Measurements from ENCODE around the gene LDOC1. TPM values are rescaled to one million over a fixed set of nuclear protein-coding genes. Genes with fewer than 3 reads are reported as not detected.

Gene LDOC1
- total RNA-seq, 4 donors from 2014 or later = 3.3 to 6.6 (median 6.0) TPM

- no peak overlapping the region for H3K4me3 ChIP-seq
- no peaks in the 10 kb centered on the region for H3K9me3 ChIP-seq
- H3K36me3 ChIP-seq = no peaks in the 10 kb centered on the region
- no peaks in the 10 kb centered on the region for H3K27me3 ChIP-seq
- no peaks in the 10 kb centered on the region for H3K4me1 ChIP-seq
- intact Hi-C loops (cut with DNase I) = no loop called here
- DNase-seq (ENCODE audit: extremely low spot score) = no peak
- 73% methylated on average over 5 of the region's 5 CpGs for WGBS
- H3K27ac ChIP-seq (replicated peaks in 1 of 4) = no peak overlapping the region
- TF ChIP-seq CTCF (IDR thresholded peaks at IDR 0.05) = no peak
- no peak for TF ChIP-seq POLR2A (IDR thresholded peaks at IDR 0.05; ENCODE audit: low read depth)
- no peak for TF ChIP-seq POLR2AphosphoS5 (IDR thresholded peaks at IDR 0.05)
- no peak for TF ChIP-seq EP300 (IDR thresholded peaks at IDR 0.05)
These were observed 8.4 kb upstream of the LDOC1 start for GRCh38 chrX:141185366-141185765.

- H3K4me3 ChIP-seq = no peak overlapping the region
- intact Hi-C loops (cut with DNase I) = no loop called here
- TF ChIP-seq POLR2A (IDR thresholded peaks at IDR 0.05; ENCODE audit: low read depth) (no peak), EP300 (IDR thresholded peaks at IDR 0.05) (no peak), CTCF (IDR thresholded peaks at IDR 0.05) (no peak), POLR2AphosphoS5 (IDR thresholded peaks at IDR 0.05) (no peak)
- H3K36me3 ChIP-seq = no peaks in the 10 kb centered on the region
- 65% methylated on average over 5 of the region's 5 CpGs for WGBS
- H3K27me3 ChIP-seq = no peaks in the 10 kb centered on the region
- no peak overlapping the region for H3K27ac ChIP-seq (replicated peaks in 1 of 4)
- no peaks in the 10 kb centered on the region for H3K4me1 ChIP-seq
- no peak for DNase-seq (ENCODE audit: extremely low spot score)
- no peaks in the 10 kb centered on the region for H3K9me3 ChIP-seq
These were observed 6.1 kb upstream of the LDOC1 start for GRCh38 chrX:141183000-141183399.

- Histone ChIP-seq H3K36me3 (no peaks in the 10 kb centered on the region), H3K27me3 (no peaks in the 10 kb centered on the region), H3K4me1 (peaks cover 0 to 11% (median 8%) of the 10 kb centered on the region in 4 donors), H3K4me3 (no peak overlapping the region), H3K9me3 (no peaks in the 10 kb centered on the region), H3K27ac (replicated peaks in 1 of 4) (no peak overlapping the region)
- WGBS = 70% methylated on average over 7 of the region's 7 CpGs
- intact Hi-C loops (cut with DNase I) = no loop called here
- no peak for DNase-seq (ENCODE audit: extremely low spot score)
- TF ChIP-seq POLR2AphosphoS5 (IDR thresholded peaks at IDR 0.05) (no peak), EP300 (IDR thresholded peaks at IDR 0.05) (no peak), CTCF (IDR thresholded peaks at IDR 0.05) (no peak), POLR2A (IDR thresholded peaks at IDR 0.05; ENCODE audit: low read depth) (no peak)
These were observed 3.9 kb upstream of the LDOC1 start for GRCh38 chrX:141180851-141181250.

- H3K27me3 ChIP-seq = no peaks in the 10 kb centered on the region
- peaks cover 0 to 12% (median 9%) of the 10 kb centered on the region in 4 donors for H3K4me1 ChIP-seq
- H3K9me3 ChIP-seq = no peaks in the 10 kb centered on the region
- no peak for DNase-seq (ENCODE audit: extremely low spot score)
- H3K36me3 ChIP-seq = no peaks in the 10 kb centered on the region
- intact Hi-C loops (cut with DNase I) = no loop called here
- H3K27ac ChIP-seq (replicated peaks in 1 of 4) = no peak overlapping the region
- peak overlapping the region in 3 of 4 donors; percentile 60 to 70 (median 60) for H3K4me3 ChIP-seq
- no peak for TF ChIP-seq POLR2A (IDR thresholded peaks at IDR 0.05; ENCODE audit: low read depth)
- WGBS = 81% methylated on average over 5 of the region's 5 CpGs
These were observed 1.1 kb downstream of the LDOC1 start for GRCh38 chrX:141175786-141176185.

- intact Hi-C loops (cut with DNase I) = no loop called here
- H3K9me3 ChIP-seq = no peaks in the 10 kb centered on the region
- H3K36me3 ChIP-seq = no peaks in the 10 kb centered on the region
- no peaks in the 10 kb centered on the region for H3K27me3 ChIP-seq
- H3K4me3 ChIP-seq = no peak overlapping the region
- no peak for DNase-seq (ENCODE audit: extremely low spot score)
- 83% methylated on average over 1 of the region's 1 CpG for WGBS
- no peak overlapping the region for H3K27ac ChIP-seq (replicated peaks in 1 of 4)
- TF ChIP-seq POLR2AphosphoS5 (IDR thresholded peaks at IDR 0.05) (no peak), POLR2A (IDR thresholded peaks at IDR 0.05; ENCODE audit: low read depth) (no peak), CTCF (IDR thresholded peaks at IDR 0.05) (no peak), EP300 (IDR thresholded peaks at IDR 0.05) (no peak)
- H3K4me1 ChIP-seq = no peaks in the 10 kb centered on the region
These were observed 12.5 kb downstream of the LDOC1 start for GRCh38 chrX:141164406-141164805.
